SK-N-SH treated with all-trans-retinoic acid at 6 μM for 48 hours (cell line): ENCODE data around the gene C1QTNF12.

Source experiments
- ARNTL ChIP-seq: fragments of 450-650 bp; formaldehyde crosslinking; IDR thresholded peaks from 2 replicates; pipeline ENCODE4 v1.5.0; 2020; ENCODE audit warnings: low read depth, mild to moderate bottlenecking, moderate library complexity, borderline replicate concordance
- ISL1 ChIP-seq: fragments of 250-450 bp; sonication (Bioruptor Pico); IDR thresholded peaks from 2 replicates; pipeline ENCODE4 v2.1.2; 2022; ENCODE audit warnings: mild to moderate bottlenecking, moderate library complexity
- ZNF70 ChIP-seq: fragments of 450-650 bp; formaldehyde crosslinking; IDR thresholded peaks from 2 replicates; pipeline ENCODE4 v1.5.0; 2020; ENCODE audit warnings: mild to moderate bottlenecking, moderate library complexity

DNA sequence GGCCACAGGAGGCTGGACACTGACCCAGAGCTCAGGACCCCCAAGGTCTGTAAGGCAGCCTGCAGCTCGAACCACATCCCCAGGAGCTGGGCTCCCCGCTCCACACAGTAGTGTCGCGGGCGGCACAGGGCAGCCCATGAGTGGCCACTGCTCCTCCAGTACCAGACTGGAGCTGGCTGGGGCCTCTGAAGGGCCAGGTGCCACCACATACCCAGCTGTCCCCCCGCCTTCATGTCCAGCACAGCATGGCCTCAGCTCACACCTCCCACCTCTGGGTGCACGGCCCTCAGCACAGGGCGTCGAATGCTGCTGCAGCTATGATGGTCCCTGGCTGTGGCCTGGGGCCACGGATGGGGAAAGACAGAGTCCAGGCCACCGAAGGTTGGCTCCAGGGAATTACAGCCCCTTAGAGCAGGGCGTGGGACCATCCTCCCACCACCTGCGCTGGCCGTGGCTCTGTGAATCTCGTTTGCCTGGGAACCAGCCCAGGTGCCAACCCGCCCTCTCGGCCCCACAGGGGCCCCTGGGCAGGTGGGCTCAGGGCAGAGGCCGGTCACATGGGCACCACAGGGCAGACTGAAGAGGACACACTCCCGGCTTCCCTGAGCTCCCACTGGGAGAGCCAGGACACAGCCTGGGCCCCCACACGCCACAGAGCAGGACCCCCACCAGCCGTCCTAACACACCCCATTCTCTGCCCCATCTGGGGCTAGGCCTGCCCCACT, 30.5 kb downstream of the C1QTNF12 start:
- no peak for TF ChIP-seq ARNTL
- TF ChIP-seq ISL1 (CRISPR knock-in tag): no peak
- TF ChIP-seq ZNF70 (CRISPR knock-in tag): no peak
